HG03571 (cell line): ENCODE data around the gene ABI1.

Experiments used
- ATAC-seq: cut with Tn5 transposase; IDR thresholded peaks from one replicate; pipeline ENCODE4 v1.9.1; 2021; ENCODE audit not compliant: unreplicated experiment

The ABI1 gene

DNA sequence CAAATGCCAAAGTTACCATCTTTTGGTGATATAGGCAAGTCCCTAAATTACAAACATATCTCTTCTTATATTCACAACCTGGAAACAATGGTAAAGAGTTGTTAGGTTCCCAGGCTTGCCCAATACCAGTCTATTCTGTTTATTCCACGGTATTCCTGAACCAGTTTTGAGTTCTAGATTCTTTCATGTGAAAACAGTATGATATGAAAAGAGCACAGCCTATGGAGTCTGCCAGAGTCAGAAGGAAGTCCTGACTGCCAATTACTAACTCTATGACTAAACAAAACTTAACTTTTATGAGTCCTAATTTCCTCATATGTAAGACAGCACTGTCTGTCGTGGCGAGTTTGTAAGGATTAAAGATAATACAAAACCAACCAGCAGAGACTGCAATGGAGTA, 5.6 kb downstream of the ABI1 start:
- ATAC-seq: no peak

DNA sequence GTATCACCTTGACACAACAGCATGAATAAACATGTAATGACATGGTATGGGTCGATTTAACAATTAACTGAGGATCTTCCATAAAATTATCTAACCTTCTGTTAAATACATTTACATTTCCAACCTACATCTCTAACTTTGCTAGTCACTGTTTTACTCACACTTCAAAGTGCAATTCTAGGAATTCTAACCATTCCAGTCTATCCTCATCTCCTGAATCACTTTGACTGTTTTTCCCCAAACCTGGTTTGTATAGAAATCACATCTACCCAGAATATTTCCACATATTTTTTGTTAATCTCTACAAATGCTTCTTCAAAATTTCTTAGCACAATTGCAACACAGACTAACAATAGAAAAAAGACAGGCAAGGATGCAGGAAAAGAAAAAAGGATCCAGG, 6.2 kb downstream of the ABI1 start:
- no peak for ATAC-seq

GRCh38 chr10:26844396-26844975, 16.3 kb downstream of the ABI1 start:
- ATAC-seq: no peak

GRCh38 chr10:26843736-26844135, 17.0 kb downstream of the ABI1 start:
- no peak for ATAC-seq

GRCh38 chr10:26841733-26842317, 18.9 kb downstream of the ABI1 start:
- no peak for ATAC-seq

DNA sequence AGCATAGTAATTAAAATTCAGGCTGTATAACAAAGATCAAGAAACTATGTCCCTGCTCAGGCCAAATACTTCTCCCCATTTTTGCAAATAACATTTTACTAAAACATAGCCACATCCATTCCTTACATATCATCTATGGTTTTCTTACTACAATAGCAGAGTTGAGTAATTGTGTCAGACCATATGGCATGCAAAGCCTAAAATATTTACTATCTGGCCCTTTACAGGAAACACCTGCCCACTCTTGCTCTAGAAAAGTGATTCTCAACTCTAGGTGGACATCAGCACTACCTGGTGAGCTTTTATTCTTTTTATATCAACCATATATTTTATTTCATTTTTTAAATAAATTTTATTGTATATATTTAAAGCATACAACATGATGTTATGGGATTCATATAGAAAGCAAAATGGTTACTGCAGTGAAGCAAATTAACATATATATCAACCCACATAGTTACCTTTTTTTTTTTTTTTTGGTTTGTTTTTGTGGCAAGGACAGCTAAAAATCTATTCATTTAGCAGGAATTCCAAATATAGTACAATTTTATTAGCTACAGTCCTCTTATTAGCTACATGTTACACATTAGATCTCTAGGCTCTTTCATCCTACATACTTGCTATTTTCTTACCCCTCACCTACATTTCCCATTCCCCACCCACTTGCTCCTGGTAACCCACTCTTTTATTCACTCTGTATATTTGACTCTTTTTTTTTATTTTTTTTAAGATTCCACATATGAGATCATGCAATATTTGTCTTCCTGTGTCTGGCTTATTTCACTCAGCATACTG, 19.6 kb downstream of the ABI1 start:
- no peak for ATAC-seq

DNA sequence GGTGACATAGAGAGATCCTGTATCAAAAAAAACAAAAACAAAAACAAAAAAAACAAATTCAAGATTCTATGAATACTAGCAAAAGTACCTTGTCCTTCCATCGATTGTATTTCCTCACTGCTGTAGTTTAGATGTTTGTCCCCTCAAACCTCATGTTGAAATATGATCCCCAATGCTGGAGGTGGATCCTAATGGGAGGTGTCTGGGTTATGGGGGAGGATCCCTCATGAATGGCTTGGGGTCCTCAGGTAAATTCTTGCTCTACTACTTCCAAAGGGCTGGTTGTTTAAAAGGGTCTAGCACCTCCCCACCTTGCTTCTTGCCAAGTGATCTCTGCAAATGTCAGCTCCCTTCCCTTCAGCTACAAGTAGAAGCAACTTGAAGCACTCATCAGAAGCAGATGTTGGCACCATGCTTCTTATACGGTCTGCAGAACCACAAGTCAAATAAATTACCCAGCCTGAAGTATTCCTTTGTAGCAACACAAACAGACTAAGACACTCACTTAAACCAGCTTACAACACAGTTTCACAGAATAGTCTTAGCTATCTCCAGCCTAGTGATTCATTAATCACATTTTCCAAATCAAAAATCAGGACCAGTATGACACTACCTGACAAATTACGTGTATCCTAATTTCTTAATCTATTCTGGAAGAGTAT, 20.7 kb downstream of the ABI1 start:
- ATAC-seq: no peak

DNA sequence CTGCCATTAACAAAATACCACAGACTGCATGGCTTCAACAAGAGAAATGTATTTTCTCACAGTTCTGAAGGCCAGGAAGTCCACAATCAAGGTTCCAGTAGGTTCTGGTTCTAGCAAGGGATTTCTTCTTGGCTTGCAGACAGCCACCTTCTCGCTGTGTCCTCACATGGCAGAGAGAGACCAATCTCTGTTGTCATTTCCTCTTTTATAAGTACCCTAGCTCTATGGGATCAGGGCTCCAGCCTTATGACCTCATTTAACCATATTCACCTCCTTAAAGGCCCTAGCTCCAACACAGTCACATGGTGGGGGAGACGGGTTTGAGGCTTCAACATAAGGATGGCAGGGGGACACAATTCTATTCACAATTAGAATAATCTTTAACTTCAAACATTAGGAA, 23.6 kb downstream of the ABI1 start:
- ATAC-seq: no peak

DNA sequence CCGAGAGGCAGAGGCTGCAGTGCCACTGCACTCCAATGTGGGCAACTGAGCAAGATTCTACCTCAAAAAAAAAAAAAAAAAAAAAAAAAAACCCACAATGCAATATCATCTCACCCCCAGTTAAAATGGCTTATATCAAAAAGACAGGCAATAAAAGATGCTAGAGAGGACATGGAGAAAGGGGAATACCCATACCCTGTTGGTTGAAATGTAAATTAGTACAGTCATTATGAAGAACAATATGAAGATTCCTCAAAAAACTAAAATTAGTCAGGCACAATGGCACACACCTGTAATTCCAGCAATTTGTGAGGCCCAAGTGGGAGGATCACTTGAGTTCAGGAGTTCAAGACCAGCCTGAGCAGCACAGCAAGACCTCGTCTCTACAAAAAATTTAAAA, 25.7 kb downstream of the ABI1 start:
- no peak for ATAC-seq

DNA sequence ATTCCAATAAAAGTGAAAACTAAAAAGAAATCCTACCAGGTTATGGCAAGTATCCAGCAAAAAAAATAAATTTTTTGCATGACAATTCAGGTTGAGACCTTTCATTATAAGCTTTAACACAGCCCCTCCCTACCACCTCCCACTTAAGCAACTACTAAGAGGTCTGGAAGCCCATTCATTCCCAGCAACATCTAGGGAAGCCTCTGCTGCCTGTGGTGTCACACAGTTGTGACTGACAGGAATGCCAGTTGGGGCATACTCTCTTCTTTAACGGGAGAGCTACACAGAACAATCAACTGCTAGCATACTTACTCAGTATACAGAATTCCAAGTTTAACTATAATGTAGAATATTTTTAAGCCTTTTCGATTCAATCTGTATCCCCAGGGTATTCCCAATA, 27.8 kb downstream of the ABI1 start:
- no peak for ATAC-seq

DNA sequence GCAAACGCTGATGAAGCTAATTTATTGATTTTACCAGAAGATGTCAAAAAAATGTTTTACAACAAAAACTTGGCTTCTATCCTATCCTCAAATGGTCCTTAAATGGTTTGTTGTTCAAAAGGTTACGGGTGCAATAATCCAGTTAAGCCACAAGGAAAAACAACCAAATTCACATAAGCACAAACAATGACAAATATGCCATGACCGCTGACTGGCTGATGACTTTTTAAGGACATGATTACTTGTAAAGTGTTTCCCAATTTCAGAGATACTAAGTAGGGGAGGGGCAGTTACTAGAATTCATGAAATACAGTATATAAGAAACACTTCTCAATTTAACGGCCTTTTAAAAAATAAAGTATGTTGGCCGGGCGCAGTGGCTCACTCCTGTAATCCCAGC, 28.8 kb downstream of the ABI1 start:
- ATAC-seq: no peak

DNA sequence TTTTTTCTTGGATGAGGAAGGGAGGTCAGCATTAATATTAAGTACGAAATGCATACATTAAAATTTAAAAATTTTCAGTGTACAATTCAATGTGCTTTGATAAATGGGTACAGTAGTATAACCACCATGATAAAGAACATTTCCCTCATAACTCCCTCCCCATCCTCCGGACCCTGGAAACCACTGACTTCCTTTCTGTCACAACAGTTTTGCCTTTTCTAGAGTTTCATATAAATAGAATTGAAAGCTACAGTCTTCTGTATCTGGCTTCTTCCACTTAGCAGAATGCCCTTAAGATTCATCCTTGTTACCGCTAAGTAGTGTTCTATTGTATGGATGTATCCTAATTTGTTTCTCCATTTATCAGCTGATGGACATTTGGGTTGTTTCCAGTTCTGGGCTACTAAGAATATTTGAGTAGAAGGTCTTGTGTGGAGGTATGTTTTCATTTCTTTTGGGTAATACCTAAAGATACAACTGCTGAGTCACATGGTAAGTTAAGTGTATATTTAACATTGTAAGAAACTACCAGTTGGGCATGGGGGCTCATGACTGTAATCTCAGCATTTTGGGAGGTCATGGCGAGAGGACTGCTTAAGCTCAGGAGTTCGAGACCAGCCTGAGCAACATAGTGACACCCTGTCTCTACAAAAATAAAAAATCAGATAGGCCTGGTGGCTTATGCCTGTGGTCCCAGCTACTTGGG, 30.8 kb downstream of the ABI1 start:
- no peak for ATAC-seq

GRCh38 chr10:26824015-26824690, 36.6 kb downstream of the ABI1 start:
- ATAC-seq: no peak

GRCh38 chr10:26821699-26822570, 38.8 kb downstream of the ABI1 start:
- no peak for ATAC-seq

DNA sequence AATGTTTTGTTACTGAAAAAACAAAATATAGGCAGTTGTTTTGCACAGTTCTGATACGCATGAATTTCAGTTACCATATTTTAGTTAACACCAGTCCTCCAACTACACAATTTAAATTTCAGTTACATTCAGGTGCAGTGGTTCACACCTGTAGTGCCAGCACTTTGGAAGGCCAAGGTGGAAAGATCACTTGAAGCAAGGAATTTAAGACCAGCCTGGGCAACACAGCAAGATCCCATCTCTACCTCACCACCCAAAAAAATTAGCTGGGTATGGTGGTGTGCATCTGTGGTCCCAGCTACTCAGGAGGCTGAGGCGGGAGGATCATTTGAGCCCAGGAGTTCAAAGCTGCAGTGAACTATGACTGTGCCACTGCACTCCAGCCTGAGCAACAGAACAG, 45.3 kb downstream of the ABI1 start:
- ATAC-seq: no peak

DNA sequence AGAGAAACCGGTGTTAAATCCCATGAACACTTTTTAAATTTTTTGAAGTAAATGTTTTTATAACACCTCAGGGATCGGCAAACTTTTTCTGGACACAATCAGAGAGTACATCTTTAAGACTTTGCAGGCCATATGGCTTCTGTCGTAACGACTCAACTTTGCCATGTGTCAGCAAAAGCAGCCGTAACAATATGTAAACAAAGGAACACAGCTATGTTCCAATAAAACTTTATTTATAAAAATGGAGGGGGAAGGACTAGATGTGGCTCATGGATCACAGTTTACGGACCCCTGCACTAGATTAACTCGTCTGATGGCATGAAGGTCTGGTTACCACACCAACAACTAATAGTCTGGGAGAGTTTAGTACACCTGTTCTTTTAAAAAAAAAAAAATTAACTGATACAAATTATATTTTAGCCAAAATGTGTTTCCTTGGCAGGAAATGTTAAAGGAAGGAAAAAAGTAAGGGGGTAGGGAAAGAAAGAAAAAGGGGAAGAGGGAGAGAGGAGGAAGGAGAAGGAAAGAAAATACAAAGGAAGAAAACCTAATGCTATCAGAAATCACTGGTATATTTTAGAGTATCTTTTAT, 50.2 kb downstream of the ABI1 start:
- no peak for ATAC-seq

DNA sequence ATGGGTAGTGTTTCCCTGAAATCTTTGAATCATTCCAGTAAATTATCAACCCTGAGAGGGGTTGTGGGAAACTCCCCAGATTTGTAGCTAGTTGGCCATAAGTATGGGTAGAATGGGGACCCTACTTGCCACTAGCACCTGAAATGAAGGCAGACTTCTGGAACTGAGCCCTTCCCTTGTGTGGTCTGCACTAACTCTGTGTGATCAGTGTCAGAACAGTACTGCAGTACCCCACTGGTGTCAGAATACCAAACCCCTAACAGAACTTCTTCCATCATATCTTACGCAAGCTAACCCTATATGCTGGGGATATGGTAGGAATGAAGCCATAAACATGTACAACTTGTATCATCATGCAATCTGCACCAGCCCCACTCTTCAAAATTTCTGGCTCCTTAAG, 50.8 kb downstream of the ABI1 start:
- ATAC-seq: no peak

DNA sequence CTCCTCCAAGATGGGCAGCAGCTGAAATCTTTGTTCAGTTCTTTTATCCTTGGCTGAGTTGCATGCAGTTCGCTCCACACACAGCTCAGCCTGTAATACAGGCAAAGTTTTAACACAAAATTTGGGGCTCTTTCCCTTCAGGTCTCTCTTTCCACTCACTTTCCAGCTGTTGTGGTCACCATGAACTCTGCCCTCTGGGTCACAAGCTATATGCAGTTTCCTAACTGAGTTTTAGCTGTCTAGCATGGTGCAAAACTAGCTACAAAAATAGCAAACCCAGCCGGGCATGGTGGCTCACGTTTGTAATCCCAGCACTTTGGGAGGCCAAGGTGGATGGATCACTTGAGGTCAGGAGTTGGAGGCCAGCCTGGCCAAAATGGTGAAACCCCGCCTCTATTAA, 53.2 kb downstream of the ABI1 start:
- ATAC-seq: no peak

DNA sequence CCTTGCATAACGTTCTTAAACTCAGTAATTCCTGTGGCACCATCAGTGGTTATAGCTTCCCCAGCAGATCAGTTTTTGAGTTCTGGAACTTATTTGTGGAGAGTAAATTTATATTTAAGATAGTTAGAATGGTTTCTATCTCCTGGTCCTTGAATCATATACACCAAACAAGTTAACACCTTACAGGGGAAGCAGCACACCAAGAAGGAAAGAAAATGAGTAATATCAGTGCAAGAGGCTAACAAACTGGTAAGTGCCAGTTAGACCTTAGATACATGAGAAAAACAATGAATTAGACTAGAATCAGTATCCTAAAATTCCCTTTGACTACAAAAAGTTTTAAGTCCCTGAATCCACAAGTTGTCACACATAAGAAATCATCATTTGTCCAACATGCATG, 54.2 kb downstream of the ABI1 start:
- ATAC-seq: no peak
